Activated CD8-positive, alpha-beta memory T cell treated with anti-CD3 and anti-CD28 coated beads, Interleukin-2, amount 50 U/mL, for 4 hours (primary cell): ENCODE measurements around the gene SERPINI1.
"Not testable (repeated sequence)": the region's sequence is repeated elsewhere in the genome, so short reads cannot be mapped to it uniquely, and the experiment has no call there.

Experiments
- DNase-seq: peaks from one replicate; pipeline ENCODE4 v3.0.0-alpha.2; 2020

SERPINI1 gene

GRCh38 chr3:167810236-167810635 lies 74.7 kb downstream of the SERPINI1 start:
- no peak for DNase-seq

GRCh38 chr3:167811031-167811430 lies 75.5 kb downstream of the SERPINI1 start:
- no peak for DNase-seq

GRCh38 chr3:167813169-167814123 lies 77.9 kb downstream of the SERPINI1 start:
- DNase-seq = no peak

- DNase-seq = no peak
Measured at GRCh38 chr3:167814441-167814951, 79.0 kb downstream of the SERPINI1 start.

GRCh38 chr3:167816953-167817352 lies 81.4 kb downstream of the SERPINI1 start:
- no peak for DNase-seq

- DNase-seq = no peak
Measured at GRCh38 chr3:167820102-167820865, 84.8 kb downstream of the SERPINI1 start.

- DNase-seq = no peak
Measured at GRCh38 chr3:167821248-167821805, 85.8 kb downstream of the SERPINI1 start.

- DNase-seq = no peak
Measured at GRCh38 chr3:167823738-167824137, 88.2 kb downstream of the SERPINI1 start.

- DNase-seq = not testable (repeated sequence)
Measured at GRCh38 chr3:167827588-167827987, 92.1 kb downstream of the SERPINI1 start.

GRCh38 chr3:167829071-167829470 lies 93.5 kb downstream of the SERPINI1 start:
- no peak for DNase-seq

GRCh38 chr3:167830007-167830406 lies 94.5 kb downstream of the SERPINI1 start:
- no peak for DNase-seq

- DNase-seq = no peak
Measured at GRCh38 chr3:167835359-167835758, 99.8 kb downstream of the SERPINI1 start.

GRCh38 chr3:167835953-167836352 lies 100.4 kb downstream of the SERPINI1 start:
- no peak for DNase-seq

GRCh38 chr3:167837466-167837865 lies 101.9 kb downstream of the SERPINI1 start:
- no peak for DNase-seq

- no peak for DNase-seq
Measured at GRCh38 chr3:167839460-167840134, 104.1 kb downstream of the SERPINI1 start.

GRCh38 chr3:167840247-167840646 lies 104.7 kb downstream of the SERPINI1 start:
- DNase-seq = no peak

GRCh38 chr3:167843481-167843880 lies 108.0 kb downstream of the SERPINI1 start:
- DNase-seq = no peak

GRCh38 chr3:167843886-167844285 lies 108.4 kb downstream of the SERPINI1 start:
- no peak for DNase-seq

- no peak for DNase-seq
Measured at GRCh38 chr3:167844528-167844927, 109.0 kb downstream of the SERPINI1 start.

- no peak for DNase-seq
Measured at GRCh38 chr3:167851171-167851570, 115.7 kb downstream of the SERPINI1 start.

GRCh38 chr3:167851749-167852148 lies 116.2 kb downstream of the SERPINI1 start:
- no peak for DNase-seq

GRCh38 chr3:167852216-167852615 lies 116.7 kb downstream of the SERPINI1 start:
- DNase-seq = no peak

- no peak for DNase-seq
Measured at GRCh38 chr3:167854063-167854462, 118.5 kb downstream of the SERPINI1 start.
